Measurements from ENCODE around the gene SLC12A7. TPM values are rescaled to one million over a fixed set of nuclear protein-coding genes. Genes with fewer than 3 reads are reported as not detected.

The SLC12A7 gene
- total RNA-seq, 2 experiments from 2014 or later: 12.6 to 13.6 TPM

DNA sequence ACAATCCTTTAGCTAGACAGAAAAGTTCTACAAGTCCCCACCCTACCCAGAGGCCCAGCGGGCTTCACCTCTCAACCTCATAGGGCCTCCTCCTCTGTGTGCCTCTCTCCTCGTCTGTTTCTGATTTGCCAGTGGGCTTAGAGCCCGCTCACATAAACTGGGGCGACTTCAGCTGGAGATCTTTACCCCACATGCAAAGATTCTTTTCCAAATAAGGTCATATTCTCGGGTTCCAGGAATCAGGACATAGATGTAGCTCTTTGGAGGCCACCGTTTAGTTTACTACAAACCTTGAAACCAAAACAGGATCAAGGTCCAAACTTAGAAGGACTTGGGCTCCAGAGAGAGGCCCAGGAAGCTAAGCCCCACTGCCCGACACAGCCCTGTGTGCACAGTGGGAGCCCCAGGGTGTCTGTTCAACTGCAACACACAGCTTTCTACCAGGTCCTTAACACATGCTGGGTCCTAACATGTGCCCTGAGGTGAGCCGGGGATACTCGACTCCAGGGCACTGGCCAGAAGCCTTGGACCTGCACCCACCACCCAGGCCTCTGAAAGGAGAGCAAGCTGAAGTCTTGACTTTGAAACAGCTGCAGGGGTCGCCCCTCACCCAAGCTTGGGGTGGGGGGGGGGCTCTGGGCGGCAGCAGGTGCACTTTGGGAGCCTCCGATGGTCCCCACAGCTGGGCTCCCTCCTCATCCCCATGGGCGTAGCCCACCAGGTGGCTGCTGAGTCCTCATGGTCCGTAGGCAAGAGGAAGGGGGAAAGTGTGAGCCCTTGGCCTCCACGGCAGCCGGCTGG, 26.8 kb upstream of the SLC12A7 start:
- intact Hi-C loops (cut with micrococcal nuclease): no loop called here
- peaks cover 5% of the 10 kb centered on the region for H3K27me3 Mint-ChIP-seq (ENCODE audit: low read depth)
- DNase-seq: no peak
- H3K36me3 Mint-ChIP-seq (ENCODE audit: low read depth): no peaks in the 10 kb centered on the region
- no peaks in the 10 kb centered on the region for H3K9me3 Mint-ChIP-seq
- H3K4me3 Mint-ChIP-seq: no peak overlapping the region
- H3K27ac Mint-ChIP-seq: no peak overlapping the region
- CTCF ChIA-PET: interaction anchor here (0.7 to 1.7 kb wide), 6 partner anchors 15 to 506 kb away, joined by 3 to 5 read pairs (median 4); no protein-coding TSS in a partner anchor
- peaks cover 3% of the 10 kb centered on the region for H3K4me1 Mint-ChIP-seq (ENCODE audit: low read depth)

DNA sequence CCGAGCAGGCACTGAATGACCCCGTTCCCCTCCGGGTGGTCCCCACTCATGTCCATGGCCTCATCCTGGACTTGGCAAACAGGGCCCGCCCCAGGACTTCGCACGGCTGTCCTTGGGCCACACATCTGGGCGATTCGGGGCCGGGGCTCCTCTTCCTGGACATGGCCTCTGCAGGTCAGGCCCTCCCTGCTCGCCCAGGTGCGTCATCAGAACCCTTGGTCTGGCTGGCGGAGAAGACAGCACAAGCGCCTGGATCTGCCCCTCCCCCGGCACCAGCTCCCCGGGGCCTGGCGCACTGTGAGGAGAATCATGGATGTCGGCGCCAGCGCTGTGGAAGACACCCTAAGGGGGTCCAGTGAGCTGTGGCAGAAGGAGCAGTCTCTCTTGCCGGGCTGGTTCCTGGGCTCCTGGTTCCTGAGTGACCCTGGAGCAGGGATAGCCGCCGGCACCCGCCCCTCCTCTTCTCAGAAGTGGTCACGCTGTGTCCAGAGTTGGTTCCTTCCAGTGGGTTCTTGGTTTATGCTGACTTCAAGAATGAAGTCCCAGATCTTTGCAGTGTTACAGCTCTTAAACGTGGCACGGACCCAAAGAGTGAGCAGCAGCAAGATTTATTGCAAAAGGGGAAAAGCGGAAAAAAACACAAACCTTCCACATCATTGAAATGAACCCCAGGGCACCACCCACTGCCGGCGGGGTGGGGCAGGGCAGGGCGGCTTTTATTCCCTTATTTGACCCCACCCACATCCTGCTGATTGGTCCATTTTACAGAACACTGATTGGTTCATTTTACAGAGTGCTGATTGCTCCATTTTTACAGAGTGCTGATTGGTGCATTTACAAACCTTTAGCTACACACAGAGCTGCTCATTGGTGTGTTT, 25.9 kb upstream of the SLC12A7 start:
- peaks cover 3% of the 10 kb centered on the region for H3K4me1 Mint-ChIP-seq (ENCODE audit: low read depth)
- no peak for DNase-seq

DNA sequence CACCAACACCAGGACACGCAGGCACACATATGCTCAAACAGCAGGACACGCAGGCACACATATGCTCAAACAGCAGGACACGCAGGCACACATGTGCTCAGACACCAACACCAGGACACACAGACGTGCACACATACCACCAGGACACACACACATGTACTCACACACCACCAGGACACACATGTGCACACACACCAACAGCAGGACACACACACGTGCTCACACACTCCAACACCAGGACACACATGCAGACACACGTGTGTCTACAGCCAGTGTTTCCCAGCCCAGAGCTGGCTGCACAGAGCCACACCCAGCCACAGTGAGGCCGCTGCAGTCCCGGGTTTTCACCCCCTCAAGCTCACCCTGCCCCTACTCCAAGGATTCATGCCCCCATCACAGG, 25.0 kb upstream of the SLC12A7 start:
- intact Hi-C loops (cut with micrococcal nuclease): no loop called here
- CTCF ChIA-PET: no interaction called here
- DNase-seq: no peak
- H3K4me1 Mint-ChIP-seq (ENCODE audit: low read depth): peaks cover 3% of the 10 kb centered on the region
- no peaks in the 10 kb centered on the region for H3K9me3 Mint-ChIP-seq
- H3K36me3 Mint-ChIP-seq (ENCODE audit: low read depth): no peaks in the 10 kb centered on the region
- H3K27me3 Mint-ChIP-seq (ENCODE audit: low read depth): peaks cover 3% of the 10 kb centered on the region
- H3K27ac Mint-ChIP-seq: no peak overlapping the region
- H3K4me3 Mint-ChIP-seq: no peak overlapping the region

More for the DNA sequence above, 25.9 kb upstream of the SLC12A7 start:
- peaks cover 5% of the 10 kb centered on the region for H3K27me3 Mint-ChIP-seq (ENCODE audit: low read depth)
- H3K9me3 Mint-ChIP-seq: no peaks in the 10 kb centered on the region
- intact Hi-C loops (cut with micrococcal nuclease): no loop called here
- CTCF ChIA-PET: interaction anchor here (0.7 to 1.7 kb wide), 5 partner anchors 37 to 507 kb away, joined by 3 to 5 read pairs (median 4); no protein-coding TSS in a partner anchor
- H3K36me3 Mint-ChIP-seq (ENCODE audit: low read depth): no peaks in the 10 kb centered on the region
- no peak overlapping the region for H3K4me3 Mint-ChIP-seq
- no peak overlapping the region for H3K27ac Mint-ChIP-seq

DNA sequence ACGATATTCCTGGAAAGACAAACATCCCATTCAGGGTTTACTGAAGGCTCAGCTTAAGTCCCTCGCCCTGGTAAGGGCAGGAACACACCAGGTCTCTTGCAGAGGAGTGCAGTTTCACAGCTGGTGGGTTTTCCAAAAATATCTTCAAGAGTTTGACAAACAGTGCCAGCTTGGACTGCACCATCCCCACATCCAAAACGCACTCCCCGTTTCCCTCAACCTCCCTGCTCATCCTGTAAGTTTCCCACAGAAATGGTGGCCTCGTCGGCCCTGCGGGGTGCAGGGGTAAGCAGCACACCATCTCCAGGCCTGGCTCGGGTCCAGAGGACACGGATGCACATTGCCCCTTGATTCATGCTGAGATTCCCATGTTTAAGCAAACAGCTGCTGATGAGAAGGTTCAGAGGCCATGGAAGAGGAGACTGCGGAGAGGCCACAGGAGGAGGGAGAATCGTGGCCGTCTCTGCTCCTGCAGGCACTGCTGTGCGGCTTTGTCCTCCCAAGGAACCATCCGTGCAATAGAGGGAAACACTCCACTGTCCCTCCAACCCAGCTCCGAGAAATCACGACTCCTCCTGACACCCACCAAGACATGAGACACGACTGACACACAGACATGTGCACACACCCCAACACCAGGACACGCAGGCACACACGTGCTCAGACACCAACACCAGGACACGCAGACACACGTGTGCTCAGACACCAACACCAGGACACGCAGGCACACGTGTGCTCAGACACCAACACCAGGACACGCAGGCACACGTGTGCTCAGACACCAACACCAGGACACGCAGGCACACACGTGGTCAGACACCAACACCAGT, 24.0 kb upstream of the SLC12A7 start:
- peaks cover 3% of the 10 kb centered on the region for H3K4me1 Mint-ChIP-seq (ENCODE audit: low read depth)
- DNase-seq: no peak
- H3K27ac Mint-ChIP-seq: no peak overlapping the region
- H3K27me3 Mint-ChIP-seq (ENCODE audit: low read depth): peaks cover 3% of the 10 kb centered on the region
- H3K36me3 Mint-ChIP-seq (ENCODE audit: low read depth): no peaks in the 10 kb centered on the region
- CTCF ChIA-PET: no interaction called here
- H3K9me3 Mint-ChIP-seq: no peaks in the 10 kb centered on the region
- no peak overlapping the region for H3K4me3 Mint-ChIP-seq
- intact Hi-C loops (cut with micrococcal nuclease): no loop called here

DNA sequence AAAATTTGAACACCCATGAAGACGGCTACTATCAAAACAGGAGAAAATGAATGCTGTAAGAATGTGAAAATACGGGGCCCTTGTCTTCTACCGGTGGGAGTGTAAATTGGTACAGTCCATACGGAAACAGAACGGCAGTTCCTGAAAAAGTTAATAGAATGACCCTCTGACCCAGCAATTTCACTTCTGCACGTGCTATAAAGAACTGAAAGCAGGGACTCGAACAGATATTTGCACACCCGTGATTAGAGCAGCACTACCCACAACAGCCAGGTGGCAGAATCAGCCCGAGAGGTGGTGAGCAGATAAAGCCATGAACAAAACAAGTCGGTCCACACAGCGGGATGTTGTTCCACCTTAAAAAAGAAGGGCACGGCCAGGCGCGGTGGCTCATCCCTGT, 22.6 kb upstream of the SLC12A7 start:
- intact Hi-C loops (cut with micrococcal nuclease): no loop called here
- no peak overlapping the region for H3K27ac Mint-ChIP-seq
- no peak for DNase-seq
- no peaks in the 10 kb centered on the region for H3K27me3 Mint-ChIP-seq (ENCODE audit: low read depth)
- no peaks in the 10 kb centered on the region for H3K9me3 Mint-ChIP-seq
- no peaks in the 10 kb centered on the region for H3K4me1 Mint-ChIP-seq (ENCODE audit: low read depth)
- H3K4me3 Mint-ChIP-seq: no peak overlapping the region
- no peaks in the 10 kb centered on the region for H3K36me3 Mint-ChIP-seq (ENCODE audit: low read depth)
- CTCF ChIA-PET: no interaction called here

DNA sequence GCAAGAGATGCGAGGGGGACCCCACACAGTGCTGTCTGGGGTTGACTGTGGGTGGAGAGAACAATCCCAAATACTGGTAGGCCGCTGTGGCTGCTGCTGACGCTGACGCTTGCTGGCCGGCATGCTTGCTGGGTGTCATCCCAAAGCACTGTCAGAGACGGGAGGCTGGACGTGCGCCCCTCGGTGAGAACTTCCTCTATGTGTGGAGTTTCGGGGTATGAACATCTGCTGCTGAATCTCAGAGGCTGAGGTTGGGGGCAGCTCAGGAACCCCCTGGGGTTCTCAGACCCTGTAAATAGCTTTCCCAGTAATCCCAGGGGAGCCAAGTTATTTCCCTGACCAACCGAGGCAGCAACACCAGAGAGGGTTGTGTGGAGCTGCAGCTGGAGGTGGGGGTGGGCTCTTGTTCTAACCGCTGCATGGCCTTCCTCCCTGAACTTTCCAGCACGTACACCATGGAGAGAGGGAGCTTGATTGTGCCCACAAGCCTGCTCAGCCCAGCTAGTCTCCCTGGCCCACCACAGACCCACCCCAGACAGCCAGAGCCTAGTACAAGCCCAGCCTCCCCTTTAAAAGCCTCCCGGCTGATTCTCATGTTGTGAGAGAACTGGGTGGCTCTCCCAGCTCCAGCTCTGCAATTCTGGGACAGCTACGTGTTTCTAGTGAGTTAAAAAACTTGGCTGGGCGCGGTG, 21.8 kb upstream of the SLC12A7 start:
- DNase-seq: no peak
- H3K27me3 Mint-ChIP-seq (ENCODE audit: low read depth): no peaks in the 10 kb centered on the region
- no peaks in the 10 kb centered on the region for H3K36me3 Mint-ChIP-seq (ENCODE audit: low read depth)
- H3K9me3 Mint-ChIP-seq: no peaks in the 10 kb centered on the region
- intact Hi-C loops (cut with micrococcal nuclease): no loop called here
- H3K27ac Mint-ChIP-seq: no peak overlapping the region
- CTCF ChIA-PET: interaction anchor here (1.2 kb wide), 1 partner anchor 210 kb away, joined by 3 read pairs; no protein-coding TSS in a partner anchor
- no peaks in the 10 kb centered on the region for H3K4me1 Mint-ChIP-seq (ENCODE audit: low read depth)
- no peak overlapping the region for H3K4me3 Mint-ChIP-seq

DNA sequence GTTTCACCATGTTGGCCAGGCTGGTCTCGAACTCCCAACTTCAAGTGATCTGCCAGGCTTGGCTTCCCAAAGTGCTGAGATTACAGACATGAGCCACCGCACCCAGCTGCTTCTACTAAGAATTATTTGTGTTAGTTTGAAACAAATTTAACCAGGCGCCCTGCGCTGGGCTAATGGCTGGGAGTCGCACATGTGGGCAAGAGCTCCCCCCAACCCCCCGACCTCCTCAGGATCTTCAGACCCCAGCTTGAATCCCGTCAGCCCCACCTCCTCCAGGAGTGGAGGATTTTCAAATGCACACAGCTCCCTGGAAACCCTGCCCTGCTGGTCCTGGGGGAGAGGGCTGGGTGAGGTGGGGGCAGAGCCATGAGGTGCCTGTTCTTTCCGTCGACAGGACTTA, 21.2 kb upstream of the SLC12A7 start:
- intact Hi-C loops (cut with micrococcal nuclease): no loop called here
- no peaks in the 10 kb centered on the region for H3K27me3 Mint-ChIP-seq (ENCODE audit: low read depth)
- H3K4me1 Mint-ChIP-seq (ENCODE audit: low read depth): no peaks in the 10 kb centered on the region
- no peak for DNase-seq
- H3K4me3 Mint-ChIP-seq: no peak overlapping the region
- no peaks in the 10 kb centered on the region for H3K9me3 Mint-ChIP-seq
- no peak overlapping the region for H3K27ac Mint-ChIP-seq
- no peaks in the 10 kb centered on the region for H3K36me3 Mint-ChIP-seq (ENCODE audit: low read depth)
- CTCF ChIA-PET: interaction anchor here (1.2 kb wide), 1 partner anchor 209 kb away, joined by 3 read pairs; no protein-coding TSS in a partner anchor

DNA sequence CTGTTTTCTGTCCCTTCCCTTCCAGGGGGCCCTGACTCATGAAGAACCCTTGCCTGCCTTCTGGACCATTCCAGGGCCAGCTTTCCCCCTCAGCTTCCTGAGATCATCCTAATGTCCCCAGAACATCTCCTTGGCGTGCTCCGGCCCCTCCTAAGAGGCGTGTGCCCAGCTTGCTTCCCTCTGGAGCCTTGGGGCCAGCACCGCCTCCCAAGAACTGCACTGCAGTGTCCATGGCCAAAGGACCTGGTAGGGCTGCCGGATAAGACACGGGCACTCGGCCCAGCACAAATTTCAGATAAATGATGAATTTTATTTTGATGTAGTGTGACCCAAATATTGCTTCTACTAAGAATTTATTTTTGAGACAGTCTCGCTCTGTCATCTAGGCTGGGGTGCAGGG, 20.7 kb upstream of the SLC12A7 start:
- intact Hi-C loops (cut with micrococcal nuclease): no loop called here
- no peak overlapping the region for H3K4me3 Mint-ChIP-seq
- no peaks in the 10 kb centered on the region for H3K27me3 Mint-ChIP-seq (ENCODE audit: low read depth)
- DNase-seq: no peak
- CTCF ChIA-PET: interaction anchor here (1.2 kb wide), 1 partner anchor 209 kb away, joined by 3 read pairs; no protein-coding TSS in a partner anchor
- H3K9me3 Mint-ChIP-seq: no peaks in the 10 kb centered on the region
- no peaks in the 10 kb centered on the region for H3K36me3 Mint-ChIP-seq (ENCODE audit: low read depth)
- H3K27ac Mint-ChIP-seq: no peak overlapping the region
- H3K4me1 Mint-ChIP-seq (ENCODE audit: low read depth): no peaks in the 10 kb centered on the region

DNA sequence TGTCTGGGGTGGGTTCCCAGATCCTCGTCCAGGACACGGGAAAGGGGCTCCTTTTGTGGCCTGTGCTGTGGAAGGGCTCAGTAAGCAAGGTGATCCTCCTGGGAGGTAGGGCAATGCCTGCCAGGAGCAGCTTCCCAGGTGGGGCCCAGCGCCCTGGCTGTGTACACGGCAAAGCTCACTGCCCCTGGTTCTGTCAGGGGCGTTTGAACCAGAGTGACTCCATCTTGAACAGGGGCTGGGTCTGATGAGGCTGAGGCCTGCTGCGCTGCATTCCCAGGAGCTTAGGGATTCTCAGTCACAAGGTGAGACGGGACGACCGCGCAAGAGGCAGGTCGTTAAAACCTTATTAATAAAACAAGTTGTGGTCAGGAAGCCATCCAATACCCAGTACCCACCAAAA, 19.9 kb upstream of the SLC12A7 start:
- Mint-ChIP-seq H3K4me3 (no peak overlapping the region), H3K27ac (no peak overlapping the region), H3K36me3 (ENCODE audit: low read depth) (no peaks in the 10 kb centered on the region), H3K9me3 (no peaks in the 10 kb centered on the region), H3K27me3 (ENCODE audit: low read depth) (no peaks in the 10 kb centered on the region), H3K4me1 (ENCODE audit: low read depth) (no peaks in the 10 kb centered on the region)
- intact Hi-C loops (cut with micrococcal nuclease): no loop called here
- no peak for DNase-seq
- CTCF ChIA-PET: no interaction called here

DNA sequence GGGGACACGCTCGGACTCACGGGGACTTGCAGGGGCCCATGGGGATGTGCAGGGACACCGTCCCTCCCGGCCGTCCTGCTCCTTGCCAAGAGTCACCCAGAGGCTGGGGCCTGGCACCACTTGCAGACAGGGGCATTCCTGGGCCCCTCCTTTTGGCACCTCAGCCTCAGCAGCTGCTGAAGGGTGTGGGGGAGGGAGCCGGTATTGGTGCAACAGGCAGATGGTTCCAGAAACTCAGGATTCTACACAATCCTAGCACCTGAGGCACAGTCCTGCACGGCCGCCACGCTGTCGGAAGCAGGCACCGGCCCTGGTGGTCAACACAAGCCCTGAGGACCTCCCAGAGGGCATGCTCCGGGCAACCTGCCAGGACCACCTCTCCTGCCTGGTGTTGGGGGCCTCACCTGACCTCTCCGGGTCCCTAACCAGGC, 19.3 kb upstream of the SLC12A7 start:
- Mint-ChIP-seq H3K36me3 (ENCODE audit: low read depth) (no peaks in the 10 kb centered on the region), H3K27me3 (ENCODE audit: low read depth) (no peaks in the 10 kb centered on the region), H3K4me1 (ENCODE audit: low read depth) (no peaks in the 10 kb centered on the region), H3K4me3 (no peak overlapping the region), H3K27ac (no peak overlapping the region), H3K9me3 (no peaks in the 10 kb centered on the region)
- DNase-seq: no peak
- CTCF ChIA-PET: no interaction called here
- intact Hi-C loops (cut with micrococcal nuclease): no loop called here

DNA sequence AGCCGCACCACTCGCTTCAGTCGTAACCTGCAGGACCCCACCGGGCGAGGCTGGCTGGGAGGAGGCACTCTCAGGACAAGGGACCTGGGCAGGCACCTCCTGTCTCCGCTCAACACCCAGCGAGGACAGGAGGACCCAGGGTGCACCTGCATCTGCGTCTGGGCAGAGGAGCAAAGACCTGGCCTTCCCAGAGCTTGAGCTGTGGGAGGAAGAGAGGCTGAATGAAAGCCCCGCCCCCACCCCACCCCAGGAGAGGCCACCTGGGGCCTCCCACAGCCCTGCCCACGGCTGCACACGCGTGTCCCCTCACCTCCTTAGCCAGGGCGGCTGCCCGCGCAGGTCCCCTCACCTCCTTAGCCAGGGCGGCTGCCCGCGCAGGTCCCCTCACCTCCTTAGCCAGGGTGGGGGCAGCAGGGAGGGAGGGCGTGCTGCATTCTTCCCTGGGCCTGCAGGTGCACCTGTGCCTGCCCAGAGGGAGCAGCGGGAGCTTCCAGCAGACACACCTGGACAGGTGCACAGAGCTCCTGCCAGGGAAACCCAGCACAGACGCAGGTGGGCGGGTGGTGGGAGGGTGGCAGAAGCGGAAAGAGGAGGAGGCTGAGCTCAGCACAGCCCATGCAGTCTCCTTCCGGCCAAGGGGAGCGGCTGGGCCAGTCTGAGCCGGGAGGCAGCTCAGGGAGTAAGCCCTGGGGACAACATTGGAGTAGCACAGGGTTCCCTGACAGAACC, 18.5 kb upstream of the SLC12A7 start:
- Mint-ChIP-seq H3K9me3 (no peaks in the 10 kb centered on the region), H3K4me1 (ENCODE audit: low read depth) (no peaks in the 10 kb centered on the region), H3K27me3 (ENCODE audit: low read depth) (no peaks in the 10 kb centered on the region), H3K27ac (no peak overlapping the region), H3K36me3 (ENCODE audit: low read depth) (no peaks in the 10 kb centered on the region), H3K4me3 (no peak overlapping the region)
- DNase-seq: no peak
- CTCF ChIA-PET: no interaction called here
- intact Hi-C loops (cut with micrococcal nuclease): no loop called here
